Spleen (tissue), 11 donors: Measurements from ENCODE around the gene MAPK4. TPM values are rescaled to one million over a fixed set of nuclear protein-coding genes. Genes with fewer than 3 reads are reported as not detected.
A peak's percentile ranks its signal among the peaks of the same experiment; 100 is the strongest.
"Not testable (repeated sequence)": the region's sequence is repeated elsewhere in the genome, so short reads cannot be mapped to it uniquely, and the experiment has no call there.

ENCODE experiments used
- DNase-seq: peaks from one replicate; pipeline ENCODE4 v3.0.0-alpha.2; 2020
- H3K27ac ChIP-seq, 8 donors: fragments of 200-600 bp; sonication (generic) in 7 of 8; 1 replicate in 4 of 8; 2 replicates in 4 of 8; pipeline versions ENCODE4 v1.5.0 to v1.8.0; 2016 to 2021; ENCODE audit warnings: inconsistent platforms in 4 of 8, mild to moderate bottlenecking in 4 of 8, moderate library complexity in 1 of 8
- H3K27me3 ChIP-seq, 7 donors: fragments of 200-600 bp; sonication (generic) in 6 of 7; replicated peaks in 1 of 7; 1 replicate in 4 of 7; 2 replicates in 3 of 7; pipeline versions ENCODE4 v1.5.0 to v1.8.0; 2016 to 2021; ENCODE audit warnings: inconsistent platforms in 3 of 7, mild to moderate bottlenecking in 1 of 7
- H3K36me3 ChIP-seq, 6 donors: fragments of 200-600 bp; sonication (generic) in 5 of 6; 1 replicate in 4 of 6; 2 replicates in 2 of 6; pipeline versions ENCODE4 v1.5.0 to v1.8.0; 2016 to 2021; ENCODE audit warnings: inconsistent platforms in 2 of 6
- H3K4me1 ChIP-seq, 6 donors: fragments of 200-600 bp; sonication (generic) in 5 of 6; 1 replicate in 3 of 6; 2 replicates in 3 of 6; pipeline versions ENCODE4 v1.5.0 to v1.8.0; 2016 to 2021; ENCODE audit warnings: inconsistent platforms in 3 of 6
- H3K4me3 ChIP-seq, 8 donors: fragments of 200-600 bp; sonication (generic) in 7 of 8; 1 replicate in 4 of 8; 2 replicates in 4 of 8; pipeline versions ENCODE4 v1.5.0 to v1.8.0; 2016 to 2021; ENCODE audit warnings: inconsistent platforms in 4 of 8, mild to moderate bottlenecking in 4 of 8, moderate library complexity in 2 of 8
- H3K9me3 ChIP-seq, 8 donors: fragments of 200-600 bp; sonication (generic) in 7 of 8; 1 replicate in 4 of 8; 2 replicates in 4 of 8; pipeline versions ENCODE4 v1.5.0 to v1.8.0; 2016 to 2021; ENCODE audit warnings: inconsistent platforms in 4 of 8
- POLR2A ChIP-seq, 3 donors: fragments of 450-650 bp; IDR thresholded peaks; one replicate each; pipeline ENCODE4 v1.5.1; 2017; ENCODE audit warnings: antibody characterized with exemption in 3 of 3, mild to moderate bottlenecking in 1 of 3
- POLR2AphosphoS5 ChIP-seq, 3 donors: sonication (generic); formaldehyde crosslinking; IDR thresholded peaks; one replicate each; pipeline ENCODE4 v1.5.1; 2017; ENCODE audit warnings: antibody characterized with exemption in 3 of 3
- WGBS, 5 donors: extraction: QIAGEN DNeasy Blood & Tissue Kit in 3 of 5; methylation state at CpG; one replicate each; pipeline versions ENCODE4 v1.1.5 to v1.1.7; 2013 to 2018; 5-methylcytosine and 5-hydroxymethylcytosine counted together
- intact Hi-C: fragments of 100-400 bp; cut with DNase I; formaldehyde crosslinking; loops from one replicate; pipeline ENCODE4 v1.15.0; 2023; ENCODE audit warnings: low total_unique reads
- polyA plus RNA-seq, 3 donors: library from polyadenylated mRNA; stranded (reverse); fragments of 200-250 nt; gene quantifications; one replicate each; pipeline ENCODE4 v1.2.1, GENCODE V29; 2013
- total RNA-seq, 7 donors: library from RNA; depleted of rRNA in 3 of 7; stranded (reverse); fragments of >200 nt in 3 of 7; fragmentation: NEBNext Ultra II Directional in 4 of 7; extraction: Animal tissue kit (Norgen Biotek cat#: 25700) in 4 of 7; gene quantifications; one replicate each; pipeline versions ENCODE4 v1.1.0 to v1.2.1, GENCODE V29; 2016 to 2021
- TF ChIP-seq, protein P1 (sequence below), 11 experiments: fragments of 200-600 bp in 7 of 11; fragments of 450-650 bp in 4 of 11; sonication (generic) in 4 of 11; IDR thresholded peaks in 8 of 11; conservative IDR thresholded peaks in 3 of 11; 1 replicate in 7 of 11; 2 replicates in 4 of 11; pipeline versions ENCODE4 v1.4.0 to v1.8.0; 2016 to 2021; ENCODE audit warnings: antibody characterized with exemption in 11 of 11, inconsistent platforms in 4 of 11, mild to moderate bottlenecking in 1 of 11
- donor health status: healthy with polysubstance abuse.
- donor health status: DM: no; HTN: no; CAD: no; lungs with moderate emphysema.
- donor health status: DM: no; HTN: no; CAD: no.
- donor health status: Bipolar disorder and iron deficiency.
- donor health status: healthy.
- donor health status: DM: no; HTN: no; CAD: no.
- donor health status: DM: yes; HTN: yes; CAD: no.

The MAPK4 gene
- total and polyA plus RNA-seq, 10 donors = 0.02 to 0.29 (median 0.20) TPM; not detected in 4

DNA sequence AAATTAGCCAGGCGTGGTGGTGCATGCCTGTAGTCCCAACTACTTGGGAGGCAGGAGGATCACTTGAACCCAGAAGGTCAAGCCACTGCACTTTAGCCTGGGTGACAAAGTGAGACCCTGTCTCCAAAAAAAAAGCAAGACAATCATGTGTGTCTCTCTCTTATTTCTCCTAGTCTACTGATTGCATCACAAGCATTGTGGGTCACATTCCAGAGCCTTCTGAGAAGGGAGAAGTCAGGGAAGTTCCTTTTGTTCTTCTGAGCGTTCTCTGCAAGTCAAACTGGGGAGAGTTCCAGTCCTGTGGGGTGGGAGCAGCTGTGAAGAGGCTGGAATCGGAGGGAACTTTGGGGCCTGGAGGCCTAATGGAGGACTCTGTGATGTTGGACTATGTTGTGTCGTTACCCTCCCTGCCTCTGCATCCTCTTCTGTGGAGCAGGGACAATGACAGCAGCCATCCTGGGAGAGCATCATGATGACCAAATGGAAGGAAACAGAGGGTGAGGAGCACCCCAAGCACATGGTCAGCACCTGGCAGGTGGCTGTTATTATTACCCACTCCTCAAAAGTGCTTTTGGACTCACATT lies 144.6 kb downstream of the MAPK4 start:
- TF ChIP-seq POLR2AphosphoS5 (IDR thresholded peaks at IDR 0.05) (no peak), POLR2A (IDR thresholded peaks at IDR 0.05) (no peak)
- TF ChIP-seq, protein P1, sequence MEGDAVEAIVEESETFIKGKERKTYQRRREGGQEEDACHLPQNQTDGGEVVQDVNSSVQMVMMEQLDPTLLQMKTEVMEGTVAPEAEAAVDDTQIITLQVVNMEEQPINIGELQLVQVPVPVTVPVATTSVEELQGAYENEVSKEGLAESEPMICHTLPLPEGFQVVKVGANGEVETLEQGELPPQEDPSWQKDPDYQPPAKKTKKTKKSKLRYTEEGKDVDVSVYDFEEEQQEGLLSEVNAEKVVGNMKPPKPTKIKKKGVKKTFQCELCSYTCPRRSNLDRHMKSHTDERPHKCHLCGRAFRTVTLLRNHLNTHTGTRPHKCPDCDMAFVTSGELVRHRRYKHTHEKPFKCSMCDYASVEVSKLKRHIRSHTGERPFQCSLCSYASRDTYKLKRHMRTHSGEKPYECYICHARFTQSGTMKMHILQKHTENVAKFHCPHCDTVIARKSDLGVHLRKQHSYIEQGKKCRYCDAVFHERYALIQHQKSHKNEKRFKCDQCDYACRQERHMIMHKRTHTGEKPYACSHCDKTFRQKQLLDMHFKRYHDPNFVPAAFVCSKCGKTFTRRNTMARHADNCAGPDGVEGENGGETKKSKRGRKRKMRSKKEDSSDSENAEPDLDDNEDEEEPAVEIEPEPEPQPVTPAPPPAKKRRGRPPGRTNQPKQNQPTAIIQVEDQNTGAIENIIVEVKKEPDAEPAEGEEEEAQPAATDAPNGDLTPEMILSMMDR (IDR thresholded peaks at IDR 0.05 in 8 of 11, conservative IDR thresholded peaks at IDR 0.05 in 3 of 11) = no peak
- no peak overlapping the region for H3K27ac ChIP-seq
- H3K4me1 ChIP-seq = no peaks in the 10 kb centered on the region
- no peaks in the 10 kb centered on the region for H3K27me3 ChIP-seq
- no peaks in the 10 kb centered on the region for H3K36me3 ChIP-seq
- peak; percentile 51 for DNase-seq
- intact Hi-C loops = no loop called here
- H3K9me3 ChIP-seq = no peaks in the 10 kb centered on the region
- 72 to 84% (median 78%) methylated on average over 3 to 4 of the region's 4 CpGs for WGBS, 5 donors
- no peak overlapping the region for H3K4me3 ChIP-seq

DNA sequence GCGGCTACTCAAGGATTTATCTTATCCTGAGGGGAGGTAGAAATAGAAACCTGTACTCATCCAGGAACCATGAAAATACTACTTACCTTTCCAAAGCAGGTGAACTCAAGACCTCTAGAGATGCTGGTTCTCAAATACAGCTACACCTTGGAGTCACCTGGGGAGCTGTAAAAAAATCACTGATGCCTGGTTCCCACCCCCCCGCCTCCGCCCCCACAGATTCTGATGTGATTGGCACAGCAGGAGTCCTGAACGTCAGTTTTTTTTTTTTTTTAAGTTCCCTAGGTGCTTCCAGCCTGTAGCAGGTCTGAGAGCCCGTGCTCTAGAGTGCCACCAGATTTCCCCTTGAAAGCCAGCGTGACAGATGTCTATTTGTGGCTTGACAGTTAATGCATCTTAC lies 146.3 kb downstream of the MAPK4 start:
- Histone ChIP-seq H3K9me3 (no peaks in the 10 kb centered on the region), H3K4me1 (no peaks in the 10 kb centered on the region), H3K27me3 (no peaks in the 10 kb centered on the region), H3K27ac (no peak overlapping the region), H3K4me3 (no peak overlapping the region), H3K36me3 (no peaks in the 10 kb centered on the region)
- TF ChIP-seq POLR2A (IDR thresholded peaks at IDR 0.05) (no peak), POLR2AphosphoS5 (IDR thresholded peaks at IDR 0.05) (no peak)
- TF ChIP-seq, protein P1 (IDR thresholded peaks at IDR 0.05 in 8 of 11, conservative IDR thresholded peaks at IDR 0.05 in 3 of 11) = no peak
- DNase-seq = peak; percentile 7
- intact Hi-C loops = no loop called here
- 66 to 73% (median 72%) methylated on average over 6 of the region's 6 CpGs for whole genome bisulfite sequencing, 5 donors

DNA sequence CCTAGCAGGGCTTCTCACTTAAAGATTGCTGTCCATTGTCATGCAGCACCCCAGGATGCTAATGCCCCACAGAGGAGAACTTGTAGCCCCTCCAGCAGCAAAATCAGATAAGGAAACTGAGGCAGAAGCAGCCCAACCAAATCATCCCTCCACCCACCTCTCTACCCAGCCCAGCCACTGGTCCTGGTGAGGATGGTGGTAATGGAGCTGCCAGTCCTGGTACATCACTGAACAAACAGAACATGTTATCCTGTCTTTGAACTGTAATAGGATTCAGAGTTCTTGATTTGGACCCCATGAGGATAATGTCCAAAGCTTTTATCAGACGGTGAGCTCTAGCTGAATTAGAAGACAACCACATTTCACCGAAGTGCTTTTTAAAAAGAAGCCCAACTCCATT lies 146.8 kb downstream of the MAPK4 start:
- DNase-seq = peak; percentile 9
- 84 to 97% (median 93%) methylated on average over 2 of the region's 2 CpGs for WGBS, 5 donors
- Histone ChIP-seq H3K9me3 (no peaks in the 10 kb centered on the region), H3K27ac (no peak overlapping the region), H3K4me3 (no peak overlapping the region), H3K36me3 (no peaks in the 10 kb centered on the region), H3K27me3 (no peaks in the 10 kb centered on the region), H3K4me1 (no peaks in the 10 kb centered on the region)
- no peak for TF ChIP-seq POLR2AphosphoS5 (IDR thresholded peaks at IDR 0.05)
- TF ChIP-seq POLR2A (IDR thresholded peaks at IDR 0.05) = no peak
- TF ChIP-seq, protein P1 (IDR thresholded peaks at IDR 0.05 in 8 of 11, conservative IDR thresholded peaks at IDR 0.05 in 3 of 11) = no peak
- intact Hi-C loops = no loop called here

DNA sequence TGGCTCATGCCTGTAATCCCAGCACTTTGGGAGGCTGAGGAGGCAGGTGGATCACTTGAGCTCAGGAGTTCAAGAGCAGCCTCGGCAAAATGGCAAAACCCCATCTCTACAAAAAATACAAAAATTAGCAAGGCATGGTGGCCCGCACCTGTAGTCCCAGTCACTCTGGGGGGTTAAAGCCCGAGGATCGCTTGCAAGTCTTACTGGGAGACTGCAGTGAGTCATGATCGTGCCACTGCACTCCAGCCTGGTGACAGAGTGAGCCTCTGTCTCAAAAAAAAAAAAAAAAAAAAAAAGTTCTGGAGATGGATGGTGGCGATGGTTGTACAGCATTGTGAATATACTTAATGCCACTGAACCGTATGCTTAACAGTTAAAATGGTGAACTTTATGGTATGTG lies 147.4 kb downstream of the MAPK4 start:
- H3K4me3 ChIP-seq, H3K4me1 ChIP-seq, intact Hi-C loops, H3K36me3 ChIP-seq, H3K9me3 ChIP-seq, H3K27me3 ChIP-seq, H3K27ac ChIP-seq: not testable (repeated sequence)
- DNase-seq = peak; percentile 19
- WGBS, 5 donors = 85 to 96% (median 87%) methylated on average over 7 of the region's 7 CpGs
